Uterus (tissue), 2 donors: Measurements from ENCODE around the gene PIGN.

Experiments
- POLR2A ChIP-seq, 2 donors: fragments of 450-650 bp; IDR thresholded peaks; one replicate each; pipeline ENCODE4 v1.6.1; 2016; ENCODE audit warnings: antibody characterized with exemption in 2 of 2, mild to moderate bottlenecking in 1 of 2, moderate library complexity in 1 of 2
- TF ChIP-seq, protein P1 (sequence below), 4 experiments: fragments of 200-600 bp in 2 of 4; fragments of 450-650 bp in 2 of 4; sonication (generic) in 2 of 4; IDR thresholded peaks; one replicate each; pipeline ENCODE4 v1.5.1; 2016 to 2019; ENCODE audit warnings: antibody characterized with exemption in 4 of 4, mild to moderate bottlenecking in 2 of 4, moderate library complexity in 1 of 4

DNA sequence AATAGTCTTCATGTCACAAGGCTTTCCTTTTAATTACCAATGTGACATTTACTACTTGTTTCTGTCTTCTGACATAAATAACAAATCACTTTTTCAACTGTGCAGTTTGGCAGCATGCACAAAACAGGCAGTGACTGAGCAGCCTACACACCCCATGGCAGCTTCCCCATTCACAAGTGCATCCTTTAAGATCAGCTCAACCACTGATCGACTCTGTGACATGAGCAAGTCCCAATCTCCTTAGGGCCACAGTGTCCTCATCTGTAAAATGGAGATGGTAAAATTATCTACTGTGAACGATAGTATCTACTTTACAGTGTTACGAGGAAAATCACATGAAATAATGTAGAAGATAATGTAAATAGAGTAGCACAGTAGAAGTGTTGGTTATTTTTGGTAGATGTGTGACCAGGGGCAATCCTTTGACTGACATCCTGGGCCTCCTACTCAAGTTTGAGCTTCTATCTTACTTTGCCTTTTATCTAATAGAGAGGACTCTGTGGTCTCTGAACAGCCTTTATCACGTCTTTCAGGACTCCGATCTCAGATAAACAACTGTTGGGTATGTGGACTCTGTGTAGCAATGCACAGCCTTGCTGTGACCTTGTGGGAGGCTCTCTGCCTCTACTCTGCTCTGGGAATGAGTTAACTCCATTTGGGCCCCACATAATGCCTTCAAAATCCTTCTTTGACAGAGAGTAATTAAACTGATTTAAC, 120.6 kb downstream of the PIGN start:
- TF ChIP-seq, protein P1, sequence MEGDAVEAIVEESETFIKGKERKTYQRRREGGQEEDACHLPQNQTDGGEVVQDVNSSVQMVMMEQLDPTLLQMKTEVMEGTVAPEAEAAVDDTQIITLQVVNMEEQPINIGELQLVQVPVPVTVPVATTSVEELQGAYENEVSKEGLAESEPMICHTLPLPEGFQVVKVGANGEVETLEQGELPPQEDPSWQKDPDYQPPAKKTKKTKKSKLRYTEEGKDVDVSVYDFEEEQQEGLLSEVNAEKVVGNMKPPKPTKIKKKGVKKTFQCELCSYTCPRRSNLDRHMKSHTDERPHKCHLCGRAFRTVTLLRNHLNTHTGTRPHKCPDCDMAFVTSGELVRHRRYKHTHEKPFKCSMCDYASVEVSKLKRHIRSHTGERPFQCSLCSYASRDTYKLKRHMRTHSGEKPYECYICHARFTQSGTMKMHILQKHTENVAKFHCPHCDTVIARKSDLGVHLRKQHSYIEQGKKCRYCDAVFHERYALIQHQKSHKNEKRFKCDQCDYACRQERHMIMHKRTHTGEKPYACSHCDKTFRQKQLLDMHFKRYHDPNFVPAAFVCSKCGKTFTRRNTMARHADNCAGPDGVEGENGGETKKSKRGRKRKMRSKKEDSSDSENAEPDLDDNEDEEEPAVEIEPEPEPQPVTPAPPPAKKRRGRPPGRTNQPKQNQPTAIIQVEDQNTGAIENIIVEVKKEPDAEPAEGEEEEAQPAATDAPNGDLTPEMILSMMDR (IDR thresholded peaks at IDR 0.05): no peak
- TF ChIP-seq POLR2A (IDR thresholded peaks at IDR 0.05): no peak
